ENCODE results near the gene MICALL2.

MICALL2 gene

GRCh38 chr7:1411414-1411813 is 47.9 kb downstream of the MICALL2 start:
- DNase-seq, result no peak

- no peak for DNase-seq
Measured at GRCh38 chr7:1410992-1411391, 48.3 kb downstream of the MICALL2 start.

- no peak for DNase-seq
Measured at GRCh38 chr7:1409555-1409954, 49.7 kb downstream of the MICALL2 start.

GRCh38 chr7:1408466-1408865 is 50.8 kb downstream of the MICALL2 start:
- no peak for DNase-seq

- DNase-seq, result no peak
Measured at GRCh38 chr7:1407892-1408291, 51.4 kb downstream of the MICALL2 start.

GRCh38 chr7:1404898-1405548 is 54.2 kb downstream of the MICALL2 start:
- no peak for DNase-seq

- no peak for DNase-seq
Measured at GRCh38 chr7:1404460-1404809, 54.8 kb downstream of the MICALL2 start.

GRCh38 chr7:1403638-1404459 is 55.4 kb downstream of the MICALL2 start:
- DNase-seq, result peak; percentile 64

GRCh38 chr7:1402791-1403637 is 56.3 kb downstream of the MICALL2 start:
- DNase-seq, result no peak

GRCh38 chr7:1402110-1402790 is 57.0 kb downstream of the MICALL2 start:
- no peak for DNase-seq

- no peak for DNase-seq
Measured at GRCh38 chr7:1401011-1401410, 58.3 kb downstream of the MICALL2 start.

GRCh38 chr7:1400371-1400770 is 58.9 kb downstream of the MICALL2 start:
- no peak for DNase-seq

GRCh38 chr7:1397491-1398327 is 61.6 kb downstream of the MICALL2 start:
- peak; percentile 44 for DNase-seq

- DNase-seq, result no peak
Measured at GRCh38 chr7:1396195-1396594, 63.1 kb downstream of the MICALL2 start.

GRCh38 chr7:1395211-1396070 is 63.8 kb downstream of the MICALL2 start:
- DNase-seq, result no peak

- DNase-seq, result no peak
Measured at GRCh38 chr7:1394371-1394770, 64.9 kb downstream of the MICALL2 start.

- DNase-seq, result no peak
Measured at GRCh38 chr7:1393421-1393820, 65.8 kb downstream of the MICALL2 start.

- no peak for DNase-seq
Measured at GRCh38 chr7:1392556-1392955, 66.7 kb downstream of the MICALL2 start.

GRCh38 chr7:1391449-1391848 is 67.8 kb downstream of the MICALL2 start:
- no peak for DNase-seq

GRCh38 chr7:1388703-1389335 is 70.5 kb downstream of the MICALL2 start:
- no peak for DNase-seq
